ENCODE measurements around the gene LUZP1.

Gene LUZP1

DNA sequence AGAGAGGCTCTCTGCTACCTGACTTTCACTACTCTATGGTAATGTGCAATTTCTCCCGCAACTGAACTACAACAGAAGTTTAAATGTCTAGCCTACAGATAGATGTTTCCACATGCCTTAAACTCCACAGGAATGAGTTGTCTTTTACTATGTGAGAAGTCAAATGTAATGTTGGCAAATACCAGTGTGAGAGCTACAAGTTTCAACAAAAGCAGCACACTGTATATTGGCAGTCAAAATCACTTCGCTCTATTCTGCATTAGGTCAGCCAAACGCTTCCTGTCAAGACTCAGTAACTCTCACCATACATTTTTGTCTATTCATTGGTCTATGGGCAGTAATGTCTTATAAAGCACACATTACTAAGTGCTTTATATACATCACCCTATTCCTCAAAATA lies 41.9 kb downstream of the LUZP1 start:
- no peak overlapping the region for H3K4me3 ChIP-seq (ENCODE audit: low read depth, low read length)

DNA sequence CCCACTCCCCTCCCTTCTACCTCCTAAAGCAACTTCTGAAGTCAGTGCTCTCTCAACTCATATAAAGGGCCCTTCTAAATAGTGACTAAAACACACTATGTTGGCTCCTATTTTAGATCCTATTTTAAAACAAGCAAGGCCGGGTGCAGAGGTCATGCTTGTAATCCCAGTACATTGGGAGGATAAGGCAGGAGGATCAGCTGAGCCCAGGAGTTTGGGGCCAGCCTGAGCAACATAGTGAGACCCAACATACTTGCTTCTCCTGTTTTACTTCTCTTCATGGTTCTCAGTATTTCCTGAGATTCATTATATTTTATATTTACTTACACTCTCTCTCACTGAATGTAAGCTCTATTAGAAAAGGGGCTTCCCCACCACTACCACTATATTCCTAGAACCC lies 42.5 kb downstream of the LUZP1 start:
- no peak overlapping the region for H3K4me3 ChIP-seq (ENCODE audit: low read depth, low read length)
- no peak for DNase-seq (ENCODE audit: low read depth)
- TF ChIP-seq CTCF (IDR thresholded peaks at IDR 0.05; ENCODE audit: low read depth, low read length) (no peak), POLR2A (IDR thresholded peaks at IDR 0.05; ENCODE audit: extremely low read depth, insufficient read length) (no peak), MYC (IDR thresholded peaks at IDR 0.05; ENCODE audit: low read depth, low read length) (no peak)
- TF ChIP-seq, protein P1, sequence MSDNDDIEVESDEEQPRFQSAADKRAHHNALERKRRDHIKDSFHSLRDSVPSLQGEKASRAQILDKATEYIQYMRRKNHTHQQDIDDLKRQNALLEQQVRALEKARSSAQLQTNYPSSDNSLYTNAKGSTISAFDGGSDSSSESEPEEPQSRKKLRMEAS (IDR thresholded peaks at IDR 0.05; ENCODE audit: low read depth, low read length), result no peak

More for the DNA sequence above, 41.9 kb downstream of the LUZP1 start:
- TF ChIP-seq POLR2A (IDR thresholded peaks at IDR 0.05; ENCODE audit: extremely low read depth, insufficient read length) (no peak), MYC (IDR thresholded peaks at IDR 0.05; ENCODE audit: low read depth, low read length) (no peak), CTCF (IDR thresholded peaks at IDR 0.05; ENCODE audit: low read depth, low read length) (no peak)
- TF ChIP-seq, protein P1 (IDR thresholded peaks at IDR 0.05; ENCODE audit: low read depth, low read length), result no peak
- DNase-seq (ENCODE audit: low read depth), result no peak

GRCh38 chr1:23125489-23125888 lies 43.2 kb downstream of the LUZP1 start:
- H3K4me3 ChIP-seq (ENCODE audit: low read depth, low read length), result no peak overlapping the region
- no peak for TF ChIP-seq POLR2A (IDR thresholded peaks at IDR 0.05; ENCODE audit: extremely low read depth, insufficient read length)
- no peak for TF ChIP-seq CTCF (IDR thresholded peaks at IDR 0.05; ENCODE audit: low read depth, low read length)
- TF ChIP-seq, protein P1 (IDR thresholded peaks at IDR 0.05; ENCODE audit: low read depth, low read length), result no peak
- TF ChIP-seq MYC (IDR thresholded peaks at IDR 0.05; ENCODE audit: low read depth, low read length), result no peak
- no peak for DNase-seq (ENCODE audit: low read depth)

GRCh38 chr1:23124259-23125026 lies 44.2 kb downstream of the LUZP1 start:
- H3K4me3 ChIP-seq (ENCODE audit: low read depth, low read length), result no peak overlapping the region
- DNase-seq (ENCODE audit: low read depth), result no peak
- TF ChIP-seq CTCF (IDR thresholded peaks at IDR 0.05; ENCODE audit: low read depth, low read length), result no peak
- TF ChIP-seq, protein P1 (IDR thresholded peaks at IDR 0.05; ENCODE audit: low read depth, low read length), result no peak
- TF ChIP-seq MYC (IDR thresholded peaks at IDR 0.05; ENCODE audit: low read depth, low read length), result no peak
- no peak for TF ChIP-seq POLR2A (IDR thresholded peaks at IDR 0.05; ENCODE audit: extremely low read depth, insufficient read length)

GRCh38 chr1:23123528-23123927 lies 45.1 kb downstream of the LUZP1 start:
- TF ChIP-seq POLR2A (IDR thresholded peaks at IDR 0.05; ENCODE audit: extremely low read depth, insufficient read length) (no peak), MYC (IDR thresholded peaks at IDR 0.05; ENCODE audit: low read depth, low read length) (no peak), CTCF (IDR thresholded peaks at IDR 0.05; ENCODE audit: low read depth, low read length) (no peak)
- TF ChIP-seq, protein P1 (IDR thresholded peaks at IDR 0.05; ENCODE audit: low read depth, low read length), result no peak
- no peak for DNase-seq (ENCODE audit: low read depth)
- H3K4me3 ChIP-seq (ENCODE audit: low read depth, low read length), result no peak overlapping the region

Measured in NB4 (cell line).